Measurements from ENCODE around the gene RNASE4.

RNASE4 gene

DNA sequence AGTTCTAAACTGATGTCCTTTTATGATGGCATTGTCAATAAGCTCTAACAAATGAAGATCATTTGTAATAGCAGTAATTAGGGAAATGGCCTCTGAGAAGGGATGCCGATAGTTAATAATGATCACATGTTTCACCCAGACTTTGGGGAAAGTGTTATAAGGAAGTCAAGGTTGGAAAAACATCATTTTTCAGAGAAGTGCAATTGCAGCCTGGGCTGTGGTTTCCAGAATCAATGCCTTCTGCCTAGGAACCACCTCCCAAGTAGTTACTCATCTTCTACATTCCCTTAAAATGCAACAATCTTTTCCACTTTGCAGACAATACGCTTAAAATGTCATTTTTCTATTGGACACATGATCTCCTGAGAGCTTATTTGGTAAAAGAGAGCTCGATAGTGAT is 62.2 kb downstream of the RNASE4 start:
- TF ChIP-seq, protein P1, sequence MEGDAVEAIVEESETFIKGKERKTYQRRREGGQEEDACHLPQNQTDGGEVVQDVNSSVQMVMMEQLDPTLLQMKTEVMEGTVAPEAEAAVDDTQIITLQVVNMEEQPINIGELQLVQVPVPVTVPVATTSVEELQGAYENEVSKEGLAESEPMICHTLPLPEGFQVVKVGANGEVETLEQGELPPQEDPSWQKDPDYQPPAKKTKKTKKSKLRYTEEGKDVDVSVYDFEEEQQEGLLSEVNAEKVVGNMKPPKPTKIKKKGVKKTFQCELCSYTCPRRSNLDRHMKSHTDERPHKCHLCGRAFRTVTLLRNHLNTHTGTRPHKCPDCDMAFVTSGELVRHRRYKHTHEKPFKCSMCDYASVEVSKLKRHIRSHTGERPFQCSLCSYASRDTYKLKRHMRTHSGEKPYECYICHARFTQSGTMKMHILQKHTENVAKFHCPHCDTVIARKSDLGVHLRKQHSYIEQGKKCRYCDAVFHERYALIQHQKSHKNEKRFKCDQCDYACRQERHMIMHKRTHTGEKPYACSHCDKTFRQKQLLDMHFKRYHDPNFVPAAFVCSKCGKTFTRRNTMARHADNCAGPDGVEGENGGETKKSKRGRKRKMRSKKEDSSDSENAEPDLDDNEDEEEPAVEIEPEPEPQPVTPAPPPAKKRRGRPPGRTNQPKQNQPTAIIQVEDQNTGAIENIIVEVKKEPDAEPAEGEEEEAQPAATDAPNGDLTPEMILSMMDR (IDR thresholded peaks at IDR 0.05; ENCODE audit: insufficient read depth, low read length, poor library complexity, severe bottlenecking) = no peak
- H3K4me3 ChIP-seq (replicated peaks; ENCODE audit: low read depth, low read length) = no peak overlapping the region
- no peaks in the 10 kb centered on the region for H3K36me3 ChIP-seq (ENCODE audit: control insufficient read depth, insufficient read depth, low read length)
- no peaks in the 10 kb centered on the region for H3K27me3 ChIP-seq (replicated peaks; ENCODE audit: control insufficient read depth, insufficient read depth, low read length)
- DNase-seq (ENCODE audit: extremely low read depth, insufficient read length) = no peak

DNA sequence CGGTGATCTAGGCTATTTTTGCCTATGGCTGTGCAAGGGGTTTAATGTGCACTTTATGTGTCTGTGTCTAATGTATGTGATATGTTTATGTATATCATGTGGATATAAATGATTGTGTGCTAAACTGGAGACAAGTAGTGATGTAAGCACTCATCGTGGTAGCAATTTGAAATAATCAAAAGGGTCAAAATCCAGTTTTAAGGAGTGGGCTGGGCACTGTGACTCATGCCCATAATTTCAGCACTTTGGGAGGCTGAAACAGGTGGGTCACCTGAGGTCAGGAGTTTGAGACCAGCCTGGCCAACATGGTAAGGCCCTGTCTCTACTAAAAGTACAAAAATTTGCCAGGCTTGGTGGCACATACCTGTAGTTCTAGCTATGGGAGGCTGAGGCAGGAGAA is 64.1 kb downstream of the RNASE4 start:
- no peaks in the 10 kb centered on the region for H3K36me3 ChIP-seq (ENCODE audit: control insufficient read depth, insufficient read depth, low read length)
- no peak for DNase-seq (ENCODE audit: extremely low read depth, insufficient read length)
- H3K27me3 ChIP-seq (replicated peaks; ENCODE audit: control insufficient read depth, insufficient read depth, low read length) = no peaks in the 10 kb centered on the region
- TF ChIP-seq, protein P1 (IDR thresholded peaks at IDR 0.05; ENCODE audit: insufficient read depth, low read length, poor library complexity, severe bottlenecking) = no peak
- H3K4me3 ChIP-seq (replicated peaks; ENCODE audit: low read depth, low read length) = no peak overlapping the region

DNA sequence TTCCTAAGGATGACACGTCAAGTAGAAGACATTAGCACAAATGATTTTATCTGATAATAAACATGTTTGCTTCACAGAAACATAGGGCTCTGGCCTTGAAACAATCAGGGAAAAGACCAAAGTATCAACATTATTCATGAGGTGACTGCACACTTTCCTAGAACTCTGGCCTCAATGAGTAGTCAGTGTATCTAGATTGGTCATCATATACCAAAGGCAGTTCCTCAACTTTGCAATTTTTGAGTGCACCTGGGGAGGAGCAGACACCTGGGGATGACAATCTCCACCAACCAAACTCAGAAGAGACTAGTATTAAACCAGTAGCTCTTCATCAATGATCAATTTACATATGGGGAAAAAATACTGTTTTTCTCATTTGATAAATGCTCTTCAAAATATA is 65.8 kb downstream of the RNASE4 start:
- DNase-seq (ENCODE audit: extremely low read depth, insufficient read length) = no peak
- H3K4me3 ChIP-seq (replicated peaks; ENCODE audit: low read depth, low read length) = no peak overlapping the region
- H3K27me3 ChIP-seq (replicated peaks; ENCODE audit: control insufficient read depth, insufficient read depth, low read length) = no peaks in the 10 kb centered on the region
- TF ChIP-seq, protein P1 (IDR thresholded peaks at IDR 0.05; ENCODE audit: insufficient read depth, low read length, poor library complexity, severe bottlenecking) = no peak
- H3K36me3 ChIP-seq (ENCODE audit: control insufficient read depth, insufficient read depth, low read length) = no peaks in the 10 kb centered on the region
